Measurements from ENCODE around the gene SLC35E1. TPM values are rescaled to one million over a fixed set of nuclear protein-coding genes. Genes with fewer than 3 reads are reported as not detected.

SLC35E1 gene
- total and polyA plus RNA-seq, 2 of the 13 experiments (the other 11 are each of a cell fraction or from before 2014, with no cell fraction given): 21.2 to 46.5 TPM

DNA sequence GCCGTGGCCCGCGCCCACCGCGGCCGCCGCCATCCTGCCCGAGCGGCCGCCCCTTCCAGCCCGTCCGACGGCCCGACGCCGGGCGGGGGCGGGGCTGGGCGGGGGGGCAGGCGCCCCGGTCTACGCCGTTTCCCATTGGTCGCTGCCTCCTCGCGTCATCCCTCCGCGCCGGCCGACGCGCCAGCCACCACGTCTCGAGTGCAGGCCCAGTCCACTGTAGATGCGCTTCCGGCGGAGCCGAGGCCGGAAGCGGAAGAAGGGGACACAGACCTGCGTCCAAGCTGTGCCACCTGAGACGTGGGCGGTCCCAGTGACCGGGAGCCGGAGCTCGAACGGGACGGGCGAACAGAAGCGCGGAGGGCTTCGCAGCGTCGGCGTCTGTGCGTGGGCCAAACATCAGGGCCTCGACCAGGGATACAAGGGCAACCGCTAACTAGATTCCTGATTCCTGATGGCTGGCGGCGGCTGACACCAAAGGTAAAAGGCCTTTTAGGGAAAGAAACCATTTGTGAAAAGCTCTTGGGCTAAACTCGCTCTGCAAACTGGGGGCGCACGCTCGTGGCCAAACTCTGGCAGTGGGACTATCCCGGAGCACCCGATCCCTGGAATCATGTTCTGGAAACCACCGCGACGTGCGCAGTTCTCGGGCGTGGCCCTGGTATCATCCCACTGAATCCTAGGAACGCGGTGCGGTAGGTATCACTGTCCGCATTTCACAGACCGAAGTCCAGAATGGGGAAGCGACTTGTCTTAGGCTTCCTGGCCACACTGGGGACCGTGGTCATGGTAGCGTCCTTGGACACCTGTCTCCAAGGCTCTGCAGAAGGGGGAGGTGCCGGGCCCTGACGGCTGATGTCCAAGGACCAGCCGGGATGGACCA is at the start of gene SLC35E1 (continued):
- TF ChIP-seq, protein P1, sequence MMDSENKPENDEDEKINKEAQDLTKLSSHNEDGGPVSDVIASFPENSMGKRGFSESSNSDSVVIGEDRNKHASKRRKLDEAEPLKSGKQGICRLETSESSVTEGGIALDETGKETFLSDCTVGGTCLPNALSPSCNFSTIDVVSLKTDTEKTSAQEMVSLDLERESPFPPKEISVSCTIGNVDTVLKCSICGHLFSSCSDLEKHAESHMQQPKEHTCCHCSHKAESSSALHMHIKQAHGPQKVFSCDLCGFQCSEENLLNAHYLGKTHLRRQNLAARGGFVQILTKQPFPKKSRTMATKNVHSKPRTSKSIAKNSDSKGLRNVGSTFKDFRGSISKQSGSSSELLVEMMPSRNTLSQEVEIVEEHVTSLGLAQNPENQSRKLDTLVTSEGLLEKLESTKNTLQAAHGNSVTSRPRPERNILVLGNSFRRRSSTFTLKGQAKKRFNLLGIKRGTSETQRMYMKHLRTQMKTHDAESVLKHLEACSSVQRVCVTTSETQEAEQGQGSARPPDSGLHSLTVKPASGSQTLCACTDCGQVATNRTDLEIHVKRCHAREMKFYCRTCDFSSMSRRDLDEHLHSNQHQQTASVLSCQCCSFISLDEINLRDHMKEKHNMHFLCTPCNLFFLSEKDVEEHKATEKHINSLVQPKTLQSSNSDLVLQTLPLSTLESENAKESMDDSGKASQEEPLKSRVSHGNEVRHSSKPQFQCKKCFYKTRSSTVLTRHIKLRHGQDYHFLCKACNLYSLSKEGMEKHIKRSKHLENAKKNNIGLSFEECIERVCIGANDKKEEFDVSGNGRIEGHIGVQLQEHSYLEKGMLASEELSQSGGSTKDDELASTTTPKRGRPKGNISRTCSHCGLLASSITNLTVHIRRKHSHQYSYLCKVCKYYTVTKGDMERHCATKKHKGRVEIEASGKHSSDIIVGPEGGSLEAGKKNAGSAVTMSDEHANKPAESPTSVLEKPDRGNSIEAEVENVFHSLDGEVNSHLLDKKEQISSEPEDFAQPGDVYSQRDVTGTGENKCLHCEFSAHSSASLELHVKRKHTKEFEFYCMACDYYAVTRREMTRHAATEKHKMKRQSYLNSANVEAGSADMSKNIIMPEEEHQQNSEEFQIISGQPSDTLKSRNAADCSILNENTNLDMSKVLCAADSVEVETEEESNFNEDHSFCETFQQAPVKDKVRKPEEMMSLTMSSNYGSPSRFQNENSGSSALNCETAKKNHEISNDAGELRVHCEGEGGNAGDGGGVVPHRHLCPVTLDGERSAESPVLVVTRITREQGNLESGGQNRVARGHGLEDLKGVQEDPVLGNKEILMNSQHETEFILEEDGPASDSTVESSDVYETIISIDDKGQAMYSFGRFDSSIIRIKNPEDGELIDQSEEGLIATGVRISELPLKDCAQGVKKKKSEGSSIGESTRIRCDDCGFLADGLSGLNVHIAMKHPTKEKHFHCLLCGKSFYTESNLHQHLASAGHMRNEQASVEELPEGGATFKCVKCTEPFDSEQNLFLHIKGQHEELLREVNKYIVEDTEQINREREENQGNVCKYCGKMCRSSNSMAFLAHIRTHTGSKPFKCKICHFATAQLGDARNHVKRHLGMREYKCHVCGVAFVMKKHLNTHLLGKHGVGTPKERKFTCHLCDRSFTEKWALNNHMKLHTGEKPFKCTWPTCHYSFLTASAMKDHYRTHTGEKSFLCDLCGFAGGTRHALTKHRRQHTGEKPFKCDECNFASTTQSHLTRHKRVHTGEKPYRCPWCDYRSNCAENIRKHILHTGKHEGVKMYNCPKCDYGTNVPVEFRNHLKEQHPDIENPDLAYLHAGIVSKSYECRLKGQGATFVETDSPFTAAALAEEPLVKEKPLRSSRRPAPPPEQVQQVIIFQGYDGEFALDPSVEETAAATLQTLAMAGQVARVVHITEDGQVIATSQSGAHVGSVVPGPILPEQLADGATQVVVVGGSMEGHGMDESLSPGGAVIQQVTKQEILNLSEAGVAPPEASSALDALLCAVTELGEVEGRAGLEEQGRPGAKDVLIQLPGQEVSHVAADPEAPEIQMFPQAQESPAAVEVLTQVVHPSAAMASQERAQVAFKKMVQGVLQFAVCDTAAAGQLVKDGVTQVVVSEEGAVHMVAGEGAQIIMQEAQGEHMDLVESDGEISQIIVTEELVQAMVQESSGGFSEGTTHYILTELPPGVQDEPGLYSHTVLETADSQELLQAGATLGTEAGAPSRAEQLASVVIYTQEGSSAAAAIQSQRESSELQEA (CRISPR knock-in tag; IDR thresholded peaks at IDR 0.05; ENCODE audit: not compliant biosample characterization): no peak
- TF ChIP-seq TCF7L2 (IDR thresholded peaks at IDR 0.05; ENCODE audit: low read depth, low read length): no peak
- no peak for TF ChIP-seq MLLT10 (CRISPR knock-in tag; IDR thresholded peaks at IDR 0.05)
- peak; percentile 97 for TF ChIP-seq GATAD1 (CRISPR knock-in tag; IDR thresholded peaks at IDR 0.05)
- TF ChIP-seq, protein P2, sequence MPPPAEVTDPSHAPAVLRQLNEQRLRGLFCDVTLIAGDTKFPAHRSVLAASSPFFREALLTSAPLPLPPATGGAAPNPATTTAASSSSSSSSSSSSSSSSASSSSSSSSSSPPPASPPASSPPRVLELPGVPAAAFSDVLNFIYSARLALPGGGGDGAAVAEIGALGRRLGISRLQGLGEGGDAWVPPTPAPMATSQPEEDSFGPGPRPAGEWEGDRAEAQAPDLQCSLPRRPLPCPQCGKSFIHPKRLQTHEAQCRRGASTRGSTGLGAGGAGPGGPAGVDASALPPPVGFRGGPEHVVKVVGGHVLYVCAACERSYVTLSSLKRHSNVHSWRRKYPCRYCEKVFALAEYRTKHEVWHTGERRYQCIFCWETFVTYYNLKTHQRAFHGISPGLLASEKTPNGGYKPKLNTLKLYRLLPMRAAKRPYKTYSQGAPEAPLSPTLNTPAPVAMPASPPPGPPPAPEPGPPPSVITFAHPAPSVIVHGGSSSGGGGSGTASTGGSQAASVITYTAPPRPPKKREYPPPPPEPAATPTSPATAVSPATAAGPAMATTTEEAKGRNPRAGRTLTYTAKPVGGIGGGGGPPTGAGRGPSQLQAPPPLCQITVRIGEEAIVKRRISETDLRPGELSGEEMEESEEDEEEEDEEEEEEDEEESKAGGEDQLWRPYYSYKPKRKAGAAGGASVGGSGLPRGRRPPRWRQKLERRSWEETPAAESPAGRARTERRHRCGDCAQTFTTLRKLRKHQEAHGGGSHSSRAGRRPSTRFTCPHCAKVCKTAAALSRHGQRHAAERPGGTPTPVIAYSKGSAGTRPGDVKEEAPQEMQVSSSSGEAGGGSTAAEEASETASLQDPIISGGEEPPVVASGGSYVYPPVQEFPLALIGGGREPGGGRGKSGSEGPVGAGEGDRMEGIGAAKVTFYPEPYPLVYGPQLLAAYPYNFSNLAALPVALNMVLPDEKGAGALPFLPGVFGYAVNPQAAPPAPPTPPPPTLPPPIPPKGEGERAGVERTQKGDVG (CRISPR knock-in tag; IDR thresholded peaks at IDR 0.05; ENCODE audit: borderline replicate concordance): peak; percentile 48; the same call in 1 of the 2 replicates
- no peak for TF ChIP-seq ZNF841 (CRISPR knock-in tag; IDR thresholded peaks at IDR 0.05; ENCODE audit: borderline replicate concordance)
- no peak for TF ChIP-seq NCOA5 (CRISPR knock-in tag; IDR thresholded peaks at IDR 0.05)
- no peak for TF ChIP-seq ZNF326 (CRISPR knock-in tag; IDR thresholded peaks at IDR 0.05; ENCODE audit: borderline replicate concordance)
- peak; percentile 89 to 91 for TF ChIP-seq POLR2A (IDR thresholded peaks at IDR 0.05; ENCODE audit: insufficient read depth in 1 of 2, low read depth in 2 of 2, low read length in 2 of 2)
- 0 out of 2 replicates have a peak, but pooled peaks have one; percentile 19 for TF ChIP-seq KDM1A (CRISPR knock-in tag; IDR thresholded peaks at IDR 0.05)
- TF ChIP-seq MAF1 (CRISPR knock-in tag; IDR thresholded peaks at IDR 0.05; ENCODE audit: borderline replicate concordance): no peak
- peak; percentile 78 for TF ChIP-seq MED1 (CRISPR knock-in tag; IDR thresholded peaks at IDR 0.05)
- TF ChIP-seq, protein P3, sequence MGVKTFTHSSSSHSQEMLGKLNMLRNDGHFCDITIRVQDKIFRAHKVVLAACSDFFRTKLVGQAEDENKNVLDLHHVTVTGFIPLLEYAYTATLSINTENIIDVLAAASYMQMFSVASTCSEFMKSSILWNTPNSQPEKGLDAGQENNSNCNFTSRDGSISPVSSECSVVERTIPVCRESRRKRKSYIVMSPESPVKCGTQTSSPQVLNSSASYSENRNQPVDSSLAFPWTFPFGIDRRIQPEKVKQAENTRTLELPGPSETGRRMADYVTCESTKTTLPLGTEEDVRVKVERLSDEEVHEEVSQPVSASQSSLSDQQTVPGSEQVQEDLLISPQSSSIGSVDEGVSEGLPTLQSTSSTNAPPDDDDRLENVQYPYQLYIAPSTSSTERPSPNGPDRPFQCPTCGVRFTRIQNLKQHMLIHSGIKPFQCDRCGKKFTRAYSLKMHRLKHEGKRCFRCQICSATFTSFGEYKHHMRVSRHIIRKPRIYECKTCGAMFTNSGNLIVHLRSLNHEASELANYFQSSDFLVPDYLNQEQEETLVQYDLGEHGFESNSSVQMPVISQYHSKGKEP (CRISPR knock-in tag; IDR thresholded peaks at IDR 0.05): no peak
- TF ChIP-seq, protein P4, sequence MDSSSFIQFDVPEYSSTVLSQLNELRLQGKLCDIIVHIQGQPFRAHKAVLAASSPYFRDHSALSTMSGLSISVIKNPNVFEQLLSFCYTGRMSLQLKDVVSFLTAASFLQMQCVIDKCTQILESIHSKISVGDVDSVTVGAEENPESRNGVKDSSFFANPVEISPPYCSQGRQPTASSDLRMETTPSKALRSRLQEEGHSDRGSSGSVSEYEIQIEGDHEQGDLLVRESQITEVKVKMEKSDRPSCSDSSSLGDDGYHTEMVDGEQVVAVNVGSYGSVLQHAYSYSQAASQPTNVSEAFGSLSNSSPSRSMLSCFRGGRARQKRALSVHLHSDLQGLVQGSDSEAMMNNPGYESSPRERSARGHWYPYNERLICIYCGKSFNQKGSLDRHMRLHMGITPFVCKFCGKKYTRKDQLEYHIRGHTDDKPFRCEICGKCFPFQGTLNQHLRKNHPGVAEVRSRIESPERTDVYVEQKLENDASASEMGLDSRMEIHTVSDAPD (CRISPR knock-in tag; IDR thresholded peaks at IDR 0.05): no peak

Data from HepG2 (cell line).